C4-2B (cell line): ENCODE measurements around the gene MDM1.

Experiments
- H3K27ac ChIP-seq: fragments of 450-650 bp; 2 replicates; pipeline ENCODE4 v1.5.1; 2017
- ZFX ChIP-seq: fragments of 450-650 bp; IDR thresholded peaks from 2 replicates; pipeline ENCODE4 v1.6.1; 2017
- TF ChIP-seq, protein P1 (sequence below): fragments of 450-650 bp; conservative IDR thresholded peaks from 2 replicates; pipeline ENCODE4 v1.5.1; 2017; ENCODE audit warnings: mild to moderate bottlenecking

The MDM1 gene

DNA sequence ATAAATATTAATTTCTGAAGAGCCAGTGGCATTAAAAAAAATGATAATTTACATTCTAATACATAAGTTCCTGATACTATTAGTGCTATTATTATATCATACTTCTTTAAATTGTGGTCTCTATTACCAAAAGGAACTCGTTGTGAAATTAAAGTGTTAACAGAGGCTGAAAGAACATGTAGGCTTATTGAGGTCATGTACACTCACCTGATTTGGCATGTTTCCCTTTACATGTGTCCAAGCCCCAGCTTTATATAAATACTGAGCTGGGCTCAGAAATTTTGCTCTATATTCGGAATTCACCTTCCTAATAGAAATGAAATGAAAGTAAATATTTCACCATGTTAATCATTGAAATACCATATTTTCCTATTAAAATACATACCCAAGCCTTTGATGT lies 11.0 kb downstream of the MDM1 start:
- H3K27ac ChIP-seq, result no peak overlapping the region

DNA sequence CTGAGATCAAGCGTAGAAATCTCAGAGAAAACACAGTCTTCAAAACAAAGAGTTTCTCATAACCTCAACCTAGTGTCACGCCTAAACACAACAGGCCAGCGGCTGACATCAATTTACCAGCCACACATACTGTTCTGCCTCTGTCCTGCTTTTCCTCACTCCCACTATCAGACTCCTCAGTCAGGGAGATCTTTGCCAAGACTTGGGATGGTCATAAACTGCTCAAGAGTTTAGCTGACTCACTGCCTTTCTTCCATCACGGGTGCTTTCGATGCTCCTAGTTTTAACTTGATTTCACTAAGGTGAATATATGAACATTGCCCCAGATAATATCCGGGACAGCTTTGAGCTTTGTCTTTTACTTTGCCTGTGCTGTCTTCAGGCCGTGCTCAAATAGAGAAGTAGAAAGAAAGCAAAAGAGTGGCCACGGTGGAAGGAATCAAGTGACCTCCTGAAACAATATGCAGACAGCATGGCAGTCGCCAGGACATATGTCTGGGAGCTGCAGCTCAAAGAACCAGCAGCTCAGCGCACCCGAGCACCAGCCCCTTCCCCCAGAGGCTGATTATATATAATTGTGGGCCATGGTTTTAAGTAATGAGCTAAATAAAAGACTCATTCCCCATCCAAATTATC lies 12.1 kb downstream of the MDM1 start:
- H3K27ac ChIP-seq, result no peak overlapping the region
- TF ChIP-seq ZFX, result no peak
- TF ChIP-seq, protein P1, sequence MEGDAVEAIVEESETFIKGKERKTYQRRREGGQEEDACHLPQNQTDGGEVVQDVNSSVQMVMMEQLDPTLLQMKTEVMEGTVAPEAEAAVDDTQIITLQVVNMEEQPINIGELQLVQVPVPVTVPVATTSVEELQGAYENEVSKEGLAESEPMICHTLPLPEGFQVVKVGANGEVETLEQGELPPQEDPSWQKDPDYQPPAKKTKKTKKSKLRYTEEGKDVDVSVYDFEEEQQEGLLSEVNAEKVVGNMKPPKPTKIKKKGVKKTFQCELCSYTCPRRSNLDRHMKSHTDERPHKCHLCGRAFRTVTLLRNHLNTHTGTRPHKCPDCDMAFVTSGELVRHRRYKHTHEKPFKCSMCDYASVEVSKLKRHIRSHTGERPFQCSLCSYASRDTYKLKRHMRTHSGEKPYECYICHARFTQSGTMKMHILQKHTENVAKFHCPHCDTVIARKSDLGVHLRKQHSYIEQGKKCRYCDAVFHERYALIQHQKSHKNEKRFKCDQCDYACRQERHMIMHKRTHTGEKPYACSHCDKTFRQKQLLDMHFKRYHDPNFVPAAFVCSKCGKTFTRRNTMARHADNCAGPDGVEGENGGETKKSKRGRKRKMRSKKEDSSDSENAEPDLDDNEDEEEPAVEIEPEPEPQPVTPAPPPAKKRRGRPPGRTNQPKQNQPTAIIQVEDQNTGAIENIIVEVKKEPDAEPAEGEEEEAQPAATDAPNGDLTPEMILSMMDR, result no peak

More for the DNA sequence above, 11.0 kb downstream of the MDM1 start:
- TF ChIP-seq, protein P1, result no peak
- TF ChIP-seq ZFX, result no peak

DNA sequence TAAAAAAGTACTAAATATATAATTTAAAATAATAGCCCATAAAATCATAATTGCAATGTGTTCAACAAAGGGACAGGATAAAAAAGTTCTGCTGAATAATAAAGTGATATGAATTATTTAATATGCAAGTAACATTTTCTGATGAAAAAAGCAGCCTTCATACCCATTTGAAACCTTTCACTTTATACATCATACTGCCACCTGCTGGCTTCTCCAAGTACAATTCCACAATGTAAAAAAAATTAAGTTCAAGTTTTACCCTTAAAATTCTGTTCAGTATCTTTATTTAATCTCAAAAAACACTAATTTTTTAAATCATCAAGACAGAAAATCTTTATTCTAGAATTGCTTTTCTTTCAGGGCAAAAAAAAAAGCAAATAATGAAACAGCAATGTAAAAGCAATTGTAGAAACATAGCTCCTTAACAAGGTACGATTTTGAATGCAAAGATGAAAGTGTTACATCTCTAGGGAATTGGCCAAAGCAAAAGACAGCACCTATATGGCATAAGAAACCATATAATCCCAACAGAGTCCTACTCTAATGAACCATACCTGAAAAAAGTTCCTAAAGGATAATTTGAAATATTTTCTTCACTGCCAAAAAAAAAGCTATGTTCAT lies 15.0 kb downstream of the MDM1 start:
- no peak overlapping the region for H3K27ac ChIP-seq
- TF ChIP-seq ZFX, result no peak
- TF ChIP-seq, protein P1, result peak; percentile 81

DNA sequence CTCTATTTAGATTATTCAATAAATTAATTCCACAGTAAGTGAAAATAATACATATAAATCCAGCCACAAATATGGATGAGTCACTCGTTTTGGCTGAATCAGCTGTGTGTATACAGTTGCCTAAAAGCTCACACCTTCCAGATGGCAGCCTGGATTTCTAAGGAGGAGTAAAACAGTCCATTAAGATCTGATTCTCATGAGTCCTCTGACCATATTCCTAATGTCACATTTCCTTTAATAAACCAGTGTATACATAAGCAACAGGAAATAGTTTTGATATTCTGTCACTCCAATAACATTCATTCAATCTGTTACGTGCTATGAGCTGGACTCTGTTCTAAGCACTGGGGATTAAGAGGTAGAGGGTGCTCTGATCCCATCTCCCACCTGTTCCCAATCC lies 21.8 kb downstream of the MDM1 start:
- no peak for TF ChIP-seq ZFX
- no peak overlapping the region for H3K27ac ChIP-seq

DNA sequence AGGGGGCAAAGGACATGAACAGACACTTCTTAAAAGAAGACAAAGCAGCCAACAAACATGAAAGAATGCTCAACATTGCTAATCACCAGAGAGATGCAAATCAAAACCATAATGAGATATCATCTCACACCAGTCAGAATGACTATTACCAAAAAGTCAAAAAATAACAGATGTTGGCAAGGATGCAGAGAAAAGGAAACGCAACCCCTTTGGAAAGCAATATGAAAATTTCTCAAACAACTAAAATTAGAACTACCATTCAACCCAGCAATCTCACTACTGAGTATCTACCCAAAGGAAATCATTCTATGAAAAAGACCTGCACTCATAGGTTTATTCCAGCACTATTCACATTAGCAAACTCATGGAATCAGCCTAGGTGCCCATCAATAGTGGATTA lies 25.6 kb downstream of the MDM1 start:
- TF ChIP-seq, protein P1, result no peak
- no peak for TF ChIP-seq ZFX
- H3K27ac ChIP-seq, result no peak overlapping the region

DNA sequence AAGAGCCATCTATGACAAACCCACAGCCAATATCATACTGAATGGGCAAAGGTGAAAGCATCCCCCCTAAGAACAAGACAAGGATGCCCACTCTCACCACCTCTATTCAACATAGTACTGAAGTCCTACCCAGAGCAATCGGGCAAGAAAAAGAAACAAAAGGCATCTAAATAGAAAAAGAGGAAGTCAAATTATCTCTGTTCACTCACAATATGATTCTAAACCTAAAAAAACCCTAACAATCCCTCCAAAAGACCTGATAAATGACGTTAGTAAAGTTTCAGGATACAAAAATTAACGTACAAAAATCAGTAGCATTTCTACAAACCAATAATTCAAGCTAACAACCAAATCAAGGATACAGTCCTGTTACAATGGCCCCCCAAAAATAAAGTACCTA lies 26.9 kb downstream of the MDM1 start:
- H3K27ac ChIP-seq, result no peak overlapping the region
- no peak for TF ChIP-seq ZFX

DNA sequence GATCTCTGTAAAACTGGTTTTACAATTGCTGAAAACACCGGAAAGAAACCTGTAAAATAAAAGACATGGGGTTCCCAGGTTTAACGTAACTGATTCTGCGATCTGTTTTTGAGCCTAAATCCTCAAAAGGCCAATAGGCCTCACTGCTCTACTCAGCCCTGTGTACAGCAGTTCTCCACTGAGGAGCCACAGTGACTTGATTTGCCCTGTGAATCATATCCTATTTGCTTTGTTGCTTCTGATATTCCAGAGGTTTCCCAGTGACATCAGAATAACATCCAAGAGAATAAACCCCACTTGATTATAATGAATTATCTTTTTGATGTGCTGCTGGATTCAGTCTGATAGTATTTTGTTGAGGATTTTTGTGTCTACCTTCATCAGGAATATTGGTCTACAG lies 27.5 kb downstream of the MDM1 start:
- no peak overlapping the region for H3K27ac ChIP-seq

DNA sequence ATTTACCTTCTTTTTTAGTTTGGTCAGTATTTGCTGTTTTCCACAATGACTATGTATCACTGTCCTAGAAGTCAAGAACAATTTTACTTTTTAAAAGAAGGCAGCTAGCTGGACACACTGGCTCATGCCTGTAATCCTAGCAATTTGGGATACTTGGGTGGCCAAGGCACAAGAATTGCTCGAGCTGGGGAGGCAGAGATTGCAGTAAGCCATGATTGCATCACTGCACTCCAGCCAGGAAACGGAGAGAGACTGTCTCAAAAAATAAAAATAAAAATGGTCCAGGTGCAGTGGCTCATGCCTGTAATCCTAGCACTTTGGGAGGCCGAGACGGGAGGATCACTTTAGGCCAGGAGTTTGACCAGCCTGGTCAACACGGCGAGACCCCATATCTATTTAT lies 28.3 kb downstream of the MDM1 start:
- TF ChIP-seq ZFX, result no peak
- TF ChIP-seq, protein P1, result no peak

More for the DNA sequence above, 27.5 kb downstream of the MDM1 start:
- TF ChIP-seq ZFX, result no peak
- TF ChIP-seq, protein P1, result no peak

More for the DNA sequence above, 28.3 kb downstream of the MDM1 start:
- no peak overlapping the region for H3K27ac ChIP-seq
